ENCODE measurements around the gene CCT7. TPM values are rescaled to one million over a fixed set of nuclear protein-coding genes. Genes with fewer than 3 reads are reported as not detected.

CCT7 gene
- total and polyA plus RNA-seq, 12 donors: 120 to 581 (median 294) TPM

DNA sequence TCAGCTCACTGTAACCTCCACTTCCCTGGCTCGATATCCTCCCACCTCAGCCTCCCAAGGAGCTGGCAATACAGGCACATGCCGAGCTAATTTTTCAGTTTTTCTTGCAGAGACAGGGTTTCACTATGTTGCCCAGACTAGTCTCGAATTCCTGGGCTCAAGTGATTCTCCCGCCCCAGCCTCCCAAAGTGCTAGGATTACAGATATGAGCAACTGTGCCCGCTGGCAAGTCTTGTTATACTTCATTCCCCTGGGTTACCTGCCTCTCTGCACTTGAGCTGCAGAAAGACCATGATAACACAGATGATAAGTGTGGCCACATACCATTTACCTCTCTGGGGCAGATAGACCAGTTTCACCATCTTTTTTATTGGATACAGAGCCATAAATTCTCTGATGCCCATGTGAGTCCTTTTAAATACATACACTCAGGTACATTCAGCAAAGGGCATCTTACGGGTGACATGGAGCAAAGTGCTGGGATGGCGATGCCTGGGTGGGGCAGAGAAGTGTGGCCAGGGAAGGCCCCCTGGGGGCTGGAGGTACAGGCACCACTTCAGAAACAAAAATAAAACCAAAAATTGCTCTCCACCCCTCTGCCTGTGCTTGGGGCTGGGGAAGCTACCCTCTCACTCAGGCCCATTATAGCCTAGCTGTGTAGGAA is 20.4 kb downstream of the CCT7 start:
- no peak overlapping the region for H3K4me3 ChIP-seq
- 71 to 89% (median 85%) methylated on average over 7 of the region's 7 CpGs for WGBS, 4 donors
- intact Hi-C loops (cut with DNase I): no loop called here
- H3K27ac ChIP-seq: peak overlapping the region; percentile 42 to 79 (median 65)
- no peaks in the 10 kb centered on the region for H3K27me3 ChIP-seq
- peaks cover 0 to 47% of the 10 kb centered on the region in 2 donors for H3K36me3 ChIP-seq (replicated peaks in 1 of 2)
- TF ChIP-seq, protein P1, sequence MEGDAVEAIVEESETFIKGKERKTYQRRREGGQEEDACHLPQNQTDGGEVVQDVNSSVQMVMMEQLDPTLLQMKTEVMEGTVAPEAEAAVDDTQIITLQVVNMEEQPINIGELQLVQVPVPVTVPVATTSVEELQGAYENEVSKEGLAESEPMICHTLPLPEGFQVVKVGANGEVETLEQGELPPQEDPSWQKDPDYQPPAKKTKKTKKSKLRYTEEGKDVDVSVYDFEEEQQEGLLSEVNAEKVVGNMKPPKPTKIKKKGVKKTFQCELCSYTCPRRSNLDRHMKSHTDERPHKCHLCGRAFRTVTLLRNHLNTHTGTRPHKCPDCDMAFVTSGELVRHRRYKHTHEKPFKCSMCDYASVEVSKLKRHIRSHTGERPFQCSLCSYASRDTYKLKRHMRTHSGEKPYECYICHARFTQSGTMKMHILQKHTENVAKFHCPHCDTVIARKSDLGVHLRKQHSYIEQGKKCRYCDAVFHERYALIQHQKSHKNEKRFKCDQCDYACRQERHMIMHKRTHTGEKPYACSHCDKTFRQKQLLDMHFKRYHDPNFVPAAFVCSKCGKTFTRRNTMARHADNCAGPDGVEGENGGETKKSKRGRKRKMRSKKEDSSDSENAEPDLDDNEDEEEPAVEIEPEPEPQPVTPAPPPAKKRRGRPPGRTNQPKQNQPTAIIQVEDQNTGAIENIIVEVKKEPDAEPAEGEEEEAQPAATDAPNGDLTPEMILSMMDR (IDR thresholded peaks at IDR 0.05): no peak
- no peak for TF ChIP-seq POLR2A (IDR thresholded peaks at IDR 0.05)
- no peaks in the 10 kb centered on the region for H3K9me3 ChIP-seq (replicated peaks in 1 of 3)
- DNase-seq: no peak
- H3K4me1 ChIP-seq (replicated peaks in 1 of 2): peaks cover 17 to 32% of the 10 kb centered on the region in 2 donors

DNA sequence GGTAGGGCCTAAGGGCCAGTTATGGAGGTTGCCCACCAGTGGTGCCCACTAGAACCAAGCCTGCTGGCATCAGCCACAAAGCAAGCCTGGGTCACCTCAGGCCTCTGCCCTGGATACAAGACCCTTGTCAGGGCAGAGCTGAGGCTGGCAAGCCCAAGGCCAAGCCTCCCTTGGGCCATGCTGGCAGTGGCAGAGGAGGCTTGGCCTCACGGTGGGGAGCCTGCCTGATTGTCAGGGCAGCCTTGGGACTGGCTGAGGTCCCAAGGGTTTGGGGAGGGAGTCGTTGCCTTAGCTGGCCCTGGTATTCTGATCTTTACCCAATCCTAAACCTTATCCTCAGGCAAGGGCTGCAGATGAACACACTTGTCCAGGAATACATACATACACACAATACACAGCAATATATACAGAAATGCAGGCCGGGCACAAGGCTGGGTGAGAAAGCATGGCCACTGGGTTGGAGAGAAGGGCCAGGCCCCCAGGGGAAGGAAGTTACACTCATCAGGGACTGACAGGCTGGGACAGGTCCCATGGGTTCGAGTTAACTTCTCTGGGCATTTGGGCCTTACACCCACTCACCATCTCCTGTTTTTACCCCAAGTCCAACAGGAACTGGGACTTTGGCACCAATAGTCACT is 21.0 kb downstream of the CCT7 start:
- H3K36me3 ChIP-seq (replicated peaks in 1 of 2): peaks cover 0 to 40% of the 10 kb centered on the region in 2 donors
- H3K4me1 ChIP-seq (replicated peaks in 1 of 2): peaks cover 17 to 29% of the 10 kb centered on the region in 2 donors
- DNase-seq: peak in 2 of 7 donors; percentile 48 to 57
- H3K27ac ChIP-seq: peak overlapping the region; percentile 42 to 79 (median 65)
- 58 to 75% (median 60%) methylated on average over 3 to 4 of the region's 4 CpGs for WGBS, 4 donors
- no peak for TF ChIP-seq POLR2A (IDR thresholded peaks at IDR 0.05)
- TF ChIP-seq, protein P1 (IDR thresholded peaks at IDR 0.05): no peak
- no peaks in the 10 kb centered on the region for H3K27me3 ChIP-seq
- intact Hi-C loops (cut with DNase I): no loop called here
- no peak overlapping the region for H3K4me3 ChIP-seq
- H3K9me3 ChIP-seq (replicated peaks in 1 of 3): no peaks in the 10 kb centered on the region

DNA sequence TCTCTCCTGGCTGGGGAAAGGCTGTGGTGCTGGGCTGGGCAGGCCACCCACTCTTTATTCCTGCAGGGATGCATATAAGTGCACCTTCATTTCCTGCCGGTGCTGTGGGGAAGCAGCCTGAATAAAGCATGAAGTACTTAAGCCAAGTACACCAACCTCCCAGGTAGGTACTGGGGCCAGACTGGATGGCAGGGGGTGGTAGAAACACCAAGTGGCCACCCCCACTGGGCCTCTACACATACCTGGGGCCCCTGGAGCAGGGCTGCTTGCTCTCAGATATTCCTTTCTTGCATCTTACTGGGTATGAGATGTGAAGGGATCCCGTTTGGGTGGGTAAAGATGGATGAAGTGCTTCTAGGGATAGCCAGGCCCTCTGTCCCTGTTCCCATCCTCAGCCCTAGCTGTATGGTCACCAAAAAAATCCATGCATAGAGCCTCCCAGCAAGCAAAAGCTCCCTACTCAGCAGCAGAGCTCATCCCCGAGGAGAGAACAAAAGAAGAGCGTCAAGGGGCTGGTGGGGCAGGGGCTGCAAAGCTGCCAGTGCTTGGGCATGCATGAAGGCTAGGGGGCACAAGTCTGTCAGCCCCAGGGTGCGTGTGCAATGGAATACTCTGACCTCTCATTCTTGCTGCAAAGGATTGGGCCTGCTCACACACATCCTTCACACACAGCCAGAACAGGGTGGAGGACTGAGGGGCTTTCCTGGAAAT is 22.0 kb downstream of the CCT7 start:
- no peak overlapping the region for H3K4me3 ChIP-seq
- peaks cover 17 to 20% of the 10 kb centered on the region in 2 donors for H3K4me1 ChIP-seq (replicated peaks in 1 of 2)
- DNase-seq: no peak
- 72 to 84% (median 78%) methylated on average over 4 to 5 of the region's 5 CpGs for WGBS, 4 donors
- intact Hi-C loops (cut with DNase I): no loop called here
- H3K9me3 ChIP-seq (replicated peaks in 1 of 3): no peaks in the 10 kb centered on the region
- no peaks in the 10 kb centered on the region for H3K27me3 ChIP-seq
- TF ChIP-seq POLR2A (IDR thresholded peaks at IDR 0.05): no peak
- TF ChIP-seq, protein P1 (IDR thresholded peaks at IDR 0.05): no peak
- no peak overlapping the region for H3K27ac ChIP-seq
- peaks cover 0 to 31% of the 10 kb centered on the region in 2 donors for H3K36me3 ChIP-seq (replicated peaks in 1 of 2)

DNA sequence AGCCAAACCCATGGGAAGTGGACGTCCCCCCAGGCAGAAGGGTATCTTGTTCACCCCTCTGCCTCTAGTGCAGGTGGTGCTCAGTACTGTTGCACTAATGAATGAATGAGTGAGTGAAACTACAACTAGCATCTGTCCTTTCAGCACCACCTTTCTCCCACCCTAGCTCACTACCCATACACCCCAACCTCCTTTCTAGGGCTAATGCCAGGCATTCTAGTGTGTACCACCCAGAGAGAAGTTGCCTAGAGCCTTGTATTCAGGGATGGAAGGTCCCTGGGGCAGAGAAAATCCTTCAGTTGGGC is 22.5 kb downstream of the CCT7 start:
- Histone ChIP-seq H3K27ac (no peak overlapping the region), H3K4me1 (replicated peaks in 1 of 2) (peaks cover 17 to 19% of the 10 kb centered on the region in 2 donors), H3K9me3 (replicated peaks in 1 of 3) (no peaks in the 10 kb centered on the region), H3K4me3 (no peak overlapping the region), H3K36me3 (replicated peaks in 1 of 2) (peaks cover 0 to 26% of the 10 kb centered on the region in 2 donors), H3K27me3 (no peaks in the 10 kb centered on the region)
- TF ChIP-seq, protein P1 (IDR thresholded peaks at IDR 0.05): no peak
- intact Hi-C loops (cut with DNase I): no loop called here
- DNase-seq: no peak
- WGBS, 4 donors: 40 to 100% (median 74%) methylated on average over 1 of the region's 1 CpG

All from adrenal gland (tissue), 12 donors.